Stimulated activated naive CD4-positive, alpha-beta T cell treated with Interleukin-2 at 50 U/mL for 16 hours (primary cell): ENCODE results near the gene CRPPA.
"Not testable (repeated sequence)": the region's sequence is repeated elsewhere in the genome, so short reads cannot be mapped to it uniquely, and the experiment has no call there.

Experiments
- DNase-seq: peaks from one replicate; lab custom pipeline; 2025; lab: John Stamatoyannopoulos, UW

The CRPPA gene

GRCh38 chr7:16397501-16398145 is 23.7 kb downstream of the CRPPA start:
- no peak for DNase-seq

DNA sequence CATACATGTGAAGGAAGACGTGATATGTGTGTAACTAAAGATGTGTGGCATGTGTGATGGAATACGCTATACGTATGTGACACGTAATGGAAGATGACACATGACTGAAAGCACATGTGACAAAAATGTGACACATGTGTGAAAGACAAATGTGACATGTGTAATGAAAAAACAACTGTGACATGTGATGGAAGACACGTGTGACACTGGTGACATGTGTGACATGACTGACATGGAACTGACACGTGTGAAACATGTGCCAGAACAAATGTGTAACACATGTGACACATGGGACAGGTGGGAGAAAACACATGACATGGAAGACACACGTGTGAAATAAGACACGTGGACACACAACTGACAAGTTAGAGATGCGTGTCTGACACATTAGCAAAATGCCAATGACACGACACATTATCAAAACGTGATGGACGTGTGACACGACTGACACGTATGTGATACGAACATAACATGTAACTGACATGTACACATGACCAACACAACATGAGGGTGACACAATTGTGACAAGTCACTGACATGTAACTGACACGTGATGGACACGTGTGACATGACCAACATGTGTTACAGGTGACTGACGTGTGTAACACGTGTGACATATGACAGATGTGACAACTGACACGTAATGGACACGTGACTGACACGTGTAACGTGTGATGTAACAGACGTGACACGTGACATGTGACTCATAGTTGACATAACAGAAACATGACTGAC is 24.4 kb downstream of the CRPPA start:
- DNase-seq = no peak

- DNase-seq = no peak
Measured at GRCh38 chr7:16395121-16395520, 26.2 kb downstream of the CRPPA start.

GRCh38 chr7:16393862-16394422 is 27.4 kb downstream of the CRPPA start:
- DNase-seq = no peak

- DNase-seq = no peak
Measured at GRCh38 chr7:16392990-16393523, 28.3 kb downstream of the CRPPA start.

DNA sequence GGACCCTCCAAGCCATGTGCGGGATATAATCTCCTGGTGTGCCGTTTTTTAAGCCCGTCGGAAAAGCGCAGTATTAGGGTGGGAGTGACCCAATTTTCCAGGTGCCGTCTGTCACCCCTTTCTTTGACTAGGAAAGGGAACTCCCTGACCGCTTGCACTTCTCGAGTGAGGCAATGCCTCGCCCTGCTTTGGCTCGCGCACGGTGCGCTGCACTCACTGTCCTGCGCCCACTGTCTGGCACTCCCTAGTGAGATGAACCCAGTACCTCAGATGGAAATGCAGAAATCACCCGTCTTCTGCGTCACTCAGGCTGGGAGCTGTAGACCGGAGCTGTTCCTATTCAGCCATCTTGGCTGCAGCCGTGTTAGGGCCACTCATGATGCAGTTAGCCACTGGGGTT is 37.6 kb downstream of the CRPPA start:
- not testable (repeated sequence) for DNase-seq

DNA sequence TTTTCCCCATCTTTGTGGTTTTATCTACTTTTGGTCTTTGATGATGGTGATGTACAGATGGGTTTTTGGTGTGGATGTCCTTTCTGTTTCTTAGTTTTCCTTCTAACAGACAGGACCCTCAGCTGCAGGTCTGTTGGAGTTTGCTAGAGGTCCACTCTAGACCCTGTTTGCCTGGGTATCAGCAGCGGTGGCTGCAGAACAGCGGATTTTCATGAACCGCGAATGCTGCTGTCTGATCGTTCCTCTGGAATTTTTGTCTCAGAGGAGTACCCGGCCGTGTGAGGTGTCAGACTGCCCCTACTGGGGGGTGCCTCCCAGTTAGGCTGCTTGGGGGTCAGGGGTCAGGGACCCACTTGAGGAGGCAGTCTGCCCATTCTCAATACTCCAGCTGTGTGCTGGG is 38.2 kb downstream of the CRPPA start:
- not testable (repeated sequence) for DNase-seq
